Measurements from ENCODE around the gene SYAP1.
"Not testable (repeated sequence)": the region's sequence is repeated elsewhere in the genome, so short reads cannot be mapped to it uniquely, and the experiment has no call there.

SYAP1 gene

GRCh38 chrX:16783452-16783851 is 64.0 kb downstream of the SYAP1 start:
- no peak for DNase-seq

- DNase-seq: not testable (repeated sequence)
Measured at GRCh38 chrX:16784440-16784839, 65.0 kb downstream of the SYAP1 start.

GRCh38 chrX:16785247-16786138 is 66.1 kb downstream of the SYAP1 start:
- peak; percentile 8 for DNase-seq

- DNase-seq: peak; percentile 96
Measured at GRCh38 chrX:16786139-16786790, 66.9 kb downstream of the SYAP1 start, which contains the start of gene TXLNG. Gene TXLNG, plus strand, starts transcription at chrX:16786466. Its CDS starts 22 bp downstream, at chrX:16786488.

GRCh38 chrX:16786791-16787735 is 67.7 kb downstream of the SYAP1 start:
- peak; percentile 41 for DNase-seq

- no peak for DNase-seq
Measured at GRCh38 chrX:16788477-16788876, 69.1 kb downstream of the SYAP1 start.

GRCh38 chrX:16796298-16796697 is 76.9 kb downstream of the SYAP1 start:
- DNase-seq: no peak

GRCh38 chrX:16797358-16797757 is 77.9 kb downstream of the SYAP1 start:
- no peak for DNase-seq

GRCh38 chrX:16797841-16798240 is 78.4 kb downstream of the SYAP1 start:
- DNase-seq: no peak

GRCh38 chrX:16804923-16805464 is 85.6 kb downstream of the SYAP1 start:
- DNase-seq: no peak

GRCh38 chrX:16807548-16807947 is 88.1 kb downstream of the SYAP1 start:
- no peak for DNase-seq

GRCh38 chrX:16807976-16808542 is 88.6 kb downstream of the SYAP1 start:
- no peak for DNase-seq

- DNase-seq: no peak
Measured at GRCh38 chrX:16814597-16814996, 95.2 kb downstream of the SYAP1 start.

All from T-helper 9 cell (primary cell).